Measurements from ENCODE around the gene TCF7L2.
A peak's percentile ranks its signal among the peaks of the same experiment; 100 is the strongest.

The TCF7L2 gene

GRCh38 chr10:113001599-113002448, 51.8 kb downstream of the TCF7L2 start:
- no peak for DNase-seq

DNA sequence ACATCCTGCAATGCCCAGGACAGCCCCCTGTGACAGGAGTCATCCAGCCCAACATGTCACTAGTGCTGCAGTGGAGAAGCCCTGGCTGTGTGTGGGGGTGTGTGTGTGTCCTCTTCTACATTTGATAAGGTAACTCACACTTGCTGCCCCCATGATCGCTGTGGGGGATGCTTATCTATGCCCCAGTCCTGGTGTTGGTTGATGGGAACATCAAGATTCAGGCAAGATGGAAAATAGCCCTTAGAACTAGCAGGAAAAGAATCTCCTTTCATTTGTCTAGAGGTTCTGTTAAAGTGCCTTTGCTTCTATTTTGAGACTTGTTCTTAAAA, 52.4 kb downstream of the TCF7L2 start:
- no peak for DNase-seq

DNA sequence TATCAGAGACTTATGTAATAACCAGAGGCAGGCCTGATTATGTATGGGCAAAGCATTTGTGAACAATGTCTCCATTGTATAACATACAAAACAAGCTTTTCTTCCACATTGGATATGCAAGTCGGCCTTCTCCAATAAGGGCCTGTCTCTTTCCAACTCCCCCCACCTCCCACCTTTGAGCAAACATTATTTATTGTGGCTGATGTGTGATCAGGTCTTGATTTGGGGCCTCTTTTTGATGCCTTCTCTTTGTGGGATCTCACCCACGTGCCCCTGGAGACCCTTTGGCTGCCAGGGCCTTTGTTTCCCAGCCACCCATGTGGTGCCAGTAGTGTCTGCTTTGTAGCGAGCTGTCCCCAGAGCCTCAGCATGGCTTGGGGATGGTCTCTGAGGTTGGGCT, 53.0 kb downstream of the TCF7L2 start:
- DNase-seq, result no peak

GRCh38 chr10:113004069-113004618, 54.1 kb downstream of the TCF7L2 start:
- DNase-seq, result no peak

DNA sequence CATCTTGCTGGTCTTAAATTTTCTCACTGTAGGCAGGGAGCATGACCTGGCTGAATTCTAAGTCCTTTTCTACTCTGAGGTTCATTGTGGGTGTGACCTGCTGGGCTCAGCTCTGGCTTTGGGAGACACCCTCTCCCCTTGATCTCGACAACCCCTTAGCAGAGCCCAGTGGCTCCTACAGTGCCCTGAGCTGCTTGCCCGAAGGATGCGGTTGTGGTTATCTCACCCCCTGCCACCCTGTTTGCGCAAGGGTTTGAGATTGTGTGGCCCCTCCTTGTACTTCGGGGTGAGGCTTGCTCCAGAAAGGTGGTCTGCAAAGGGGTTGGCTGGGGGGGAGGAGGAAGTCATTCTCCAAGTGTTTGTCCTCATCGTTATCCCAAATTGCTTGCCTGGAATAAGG, 55.3 kb downstream of the TCF7L2 start:
- DNase-seq, result no peak

DNA sequence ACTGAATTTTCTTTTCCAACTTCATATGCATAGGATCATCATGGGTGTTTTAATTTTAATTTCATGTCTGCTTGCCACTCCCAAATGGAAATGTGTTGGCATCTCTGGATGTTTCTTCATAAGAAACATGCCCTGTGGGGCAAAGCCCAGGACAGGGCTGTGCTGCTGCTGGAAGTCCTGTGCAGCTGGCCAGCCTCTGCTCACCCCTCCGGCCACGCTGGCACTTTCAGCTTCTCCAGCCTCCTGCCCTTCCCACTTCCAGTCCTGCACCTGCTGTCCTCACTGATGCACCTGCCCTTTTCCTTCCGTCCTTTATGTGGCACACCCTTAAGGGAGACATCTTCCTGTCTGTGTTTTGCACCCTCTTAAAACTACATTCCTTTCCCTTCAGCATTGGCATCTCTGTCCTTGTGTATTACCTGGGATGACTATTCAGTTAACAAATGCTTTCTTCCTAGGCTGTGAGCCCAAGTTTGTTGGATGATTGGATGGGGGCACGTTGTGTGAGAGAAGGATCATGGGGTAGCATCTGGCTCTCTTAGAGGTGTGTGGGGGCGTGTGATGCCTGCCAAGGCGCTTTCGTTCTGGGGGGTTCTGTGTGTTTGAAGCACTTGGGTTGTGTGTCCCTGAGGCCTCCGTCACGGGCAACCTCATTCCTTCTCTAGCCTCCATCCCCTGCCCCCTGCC, 56.8 kb downstream of the TCF7L2 start:
- no peak for DNase-seq

- no peak for DNase-seq
These were observed 57.3 kb downstream of the TCF7L2 start for GRCh38 chr10:113007343-113007771.

DNA sequence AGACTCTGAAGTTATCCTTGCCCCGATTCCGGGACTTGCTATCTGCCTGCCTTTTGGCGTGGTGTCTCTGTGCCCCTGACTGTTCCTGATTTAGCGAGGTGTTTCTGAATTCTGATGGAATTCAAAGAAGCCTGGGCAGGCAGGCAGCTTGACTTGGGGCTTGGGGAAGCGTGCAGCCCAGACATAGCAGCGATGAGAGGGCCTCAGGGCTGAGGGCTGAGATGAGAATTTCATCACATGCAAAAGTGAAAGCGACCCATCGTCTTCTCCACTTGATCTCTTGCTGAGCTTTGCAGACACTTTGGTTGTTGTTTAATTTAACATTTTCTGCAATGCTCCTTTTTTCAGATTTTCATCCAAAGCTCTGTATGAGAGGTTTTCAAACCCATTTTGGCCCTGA, 57.8 kb downstream of the TCF7L2 start:
- DNase-seq, result peak; percentile 29

GRCh38 chr10:113011592-113012374, 61.7 kb downstream of the TCF7L2 start:
- DNase-seq, result no peak

DNA sequence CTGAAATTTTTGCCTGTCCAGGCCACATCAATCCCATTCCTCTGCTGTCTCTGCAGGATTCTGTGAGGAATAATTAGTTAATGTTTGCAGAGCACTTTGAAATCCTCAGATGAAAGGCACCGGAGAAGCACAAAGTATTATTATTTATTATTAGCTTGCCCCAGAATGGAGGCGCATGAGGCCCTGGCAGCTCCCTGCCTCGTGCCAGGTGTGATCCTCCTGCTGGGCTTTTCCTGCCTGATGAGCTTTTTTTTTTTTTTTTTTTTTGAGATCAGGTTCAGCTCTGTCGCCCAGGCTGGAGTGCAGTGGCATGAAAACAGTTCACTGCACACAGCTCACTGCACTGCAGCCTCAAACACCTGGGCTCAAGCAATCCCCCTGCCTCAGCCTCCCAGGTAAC, 65.2 kb downstream of the TCF7L2 start:
- no peak for DNase-seq

- no peak for DNase-seq
These were observed 67.3 kb downstream of the TCF7L2 start for GRCh38 chr10:113017376-113017775.

GRCh38 chr10:113018034-113018433, 68.0 kb downstream of the TCF7L2 start:
- no peak for DNase-seq

- DNase-seq, result no peak
These were observed 69.0 kb downstream of the TCF7L2 start for GRCh38 chr10:113019096-113019495.

GRCh38 chr10:113019692-113020474, 69.8 kb downstream of the TCF7L2 start:
- DNase-seq, result no peak

DNA sequence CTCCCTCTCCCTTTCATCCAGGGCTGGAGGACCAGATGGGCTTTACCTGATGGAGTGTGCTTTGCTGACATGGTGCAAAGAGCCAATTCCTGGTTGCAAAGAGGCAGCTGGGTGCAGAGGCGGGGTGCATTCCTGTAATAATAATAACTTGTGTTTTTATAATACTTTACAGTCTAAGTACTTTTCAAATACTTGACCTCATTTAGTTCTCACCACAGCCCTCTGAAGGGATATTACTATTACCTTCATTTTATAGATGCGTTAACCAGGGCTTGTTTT, 70.4 kb downstream of the TCF7L2 start:
- DNase-seq, result no peak

GRCh38 chr10:113020838-113021237, 70.8 kb downstream of the TCF7L2 start:
- no peak for DNase-seq

- no peak for DNase-seq
These were observed 71.4 kb downstream of the TCF7L2 start for GRCh38 chr10:113021268-113022040.

DNA sequence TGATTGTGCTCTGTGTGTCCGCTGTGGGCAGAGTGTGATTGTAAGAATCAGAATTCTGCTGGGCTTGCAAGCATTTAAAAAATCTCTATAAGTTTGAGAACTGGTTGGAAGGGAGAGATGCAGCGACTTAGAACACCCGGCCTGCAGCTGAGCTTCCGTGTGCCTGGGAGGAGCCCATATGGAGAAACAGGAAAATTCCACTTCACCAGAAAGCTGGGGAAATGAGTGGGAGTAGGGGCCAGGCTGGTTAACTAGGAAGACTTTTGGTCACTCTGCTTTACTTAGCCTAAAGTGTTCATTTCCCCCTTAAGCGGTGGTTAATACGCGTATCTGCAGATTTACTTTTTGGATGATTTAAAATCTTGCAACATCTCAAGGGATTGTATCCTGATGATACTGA, 72.2 kb downstream of the TCF7L2 start:
- no peak for DNase-seq

GRCh38 chr10:113023017-113023416, 73.0 kb downstream of the TCF7L2 start:
- no peak for DNase-seq

DNA sequence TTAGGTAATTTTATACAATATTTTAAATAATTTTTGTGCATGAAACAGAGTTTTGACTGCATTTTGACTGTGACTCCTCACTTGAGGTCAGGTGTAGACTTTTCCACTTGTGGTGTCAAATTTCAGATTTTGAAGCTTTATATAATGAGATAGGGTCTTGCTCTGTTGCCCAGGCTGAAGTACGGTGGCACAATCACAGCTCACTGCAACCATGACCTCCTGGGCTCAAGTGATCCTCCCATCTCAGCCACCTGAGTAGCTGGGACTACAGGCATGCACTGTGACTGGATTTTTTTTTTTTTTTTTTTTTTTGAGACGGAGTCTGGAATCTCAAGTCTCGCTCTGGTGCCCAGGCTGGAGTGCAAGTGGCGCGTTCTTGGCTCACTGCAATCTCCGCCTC, 74.9 kb downstream of the TCF7L2 start:
- DNase-seq, result no peak

- DNase-seq, result no peak
These were observed 75.4 kb downstream of the TCF7L2 start for GRCh38 chr10:113025487-113025886.

GRCh38 chr10:113026679-113027078, 76.6 kb downstream of the TCF7L2 start:
- peak; percentile 93 for DNase-seq
